ENCODE data around the gene GRSF1. TPM values are rescaled to one million over a fixed set of nuclear protein-coding genes. Genes with fewer than 3 reads are reported as not detected.

The GRSF1 gene
- total RNA-seq, 1 experiment from 2014 or later, result 108 TPM

DNA sequence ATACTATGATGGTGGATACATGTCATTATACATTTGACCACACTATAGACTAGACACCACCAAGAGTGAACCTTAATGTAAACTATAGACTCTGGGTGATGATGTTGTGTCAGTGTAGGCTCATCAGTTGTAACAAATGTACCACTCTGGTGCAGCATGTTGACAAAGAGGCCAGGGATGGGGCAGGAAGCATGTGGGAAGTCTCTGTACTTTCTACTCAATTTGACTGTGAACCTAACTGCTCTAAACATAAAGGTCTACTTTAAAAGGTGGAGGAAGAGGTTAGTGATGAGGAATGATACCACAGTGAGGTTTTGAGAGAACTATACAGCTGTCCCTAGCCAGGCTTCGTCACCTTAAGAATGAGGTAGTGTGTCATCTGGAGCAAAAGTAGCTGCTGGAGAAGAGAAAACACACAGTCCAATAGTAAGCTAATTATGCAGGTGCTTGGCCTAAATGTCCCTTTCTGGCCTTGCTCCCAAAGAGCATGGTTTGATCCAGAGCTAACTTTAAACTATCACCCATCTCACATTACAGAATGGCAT, 38.4 kb downstream of the GRSF1 start:
- Histone ChIP-seq H3K4me2 (ENCODE audit: insufficient read depth, insufficient read length, low read length) (no peak overlapping the region), H3K4me1 (ENCODE audit: insufficient read depth, low read length) (no peaks in the 10 kb centered on the region)
- WGBS (ENCODE audit: extremely low coverage, insufficient read length, low lambda C conversion rate), result no CpG with 5 or more reads among the region's 1 CpG

More for the DNA sequence above, 38.4 kb downstream of the GRSF1 start:
- H3K18ac ChIP-seq (ENCODE audit: insufficient read length, low read depth, low read length), result no peak overlapping the region
- H4K8ac ChIP-seq (replicated peaks; ENCODE audit: insufficient read length, low read depth, low read length), result no peak overlapping the region
- H3K14ac ChIP-seq (ENCODE audit: insufficient read depth, low read length), result no peak overlapping the region
- no peaks in the 10 kb centered on the region for H3K79me1 ChIP-seq (ENCODE audit: insufficient read depth, low read depth, low read length, poor library complexity, severe bottlenecking)
- no peaks in the 10 kb centered on the region for H4K20me1 ChIP-seq (ENCODE audit: control insufficient read depth, insufficient read depth, insufficient read length)
- no peak overlapping the region for H2BK15ac ChIP-seq (ENCODE audit: low read depth, low read length)
- H3K9me3 Mint-ChIP-seq, result no peaks in the 10 kb centered on the region
- H3K56ac ChIP-seq (ENCODE audit: insufficient read length, low read depth, low read length), result no peak overlapping the region
- H3T11ph ChIP-seq (ENCODE audit: low read length), result no peak overlapping the region
- H3K9ac ChIP-seq (ENCODE audit: extremely low read depth, insufficient read length, low read length), result no peak overlapping the region
- TF ChIP-seq, protein P1, sequence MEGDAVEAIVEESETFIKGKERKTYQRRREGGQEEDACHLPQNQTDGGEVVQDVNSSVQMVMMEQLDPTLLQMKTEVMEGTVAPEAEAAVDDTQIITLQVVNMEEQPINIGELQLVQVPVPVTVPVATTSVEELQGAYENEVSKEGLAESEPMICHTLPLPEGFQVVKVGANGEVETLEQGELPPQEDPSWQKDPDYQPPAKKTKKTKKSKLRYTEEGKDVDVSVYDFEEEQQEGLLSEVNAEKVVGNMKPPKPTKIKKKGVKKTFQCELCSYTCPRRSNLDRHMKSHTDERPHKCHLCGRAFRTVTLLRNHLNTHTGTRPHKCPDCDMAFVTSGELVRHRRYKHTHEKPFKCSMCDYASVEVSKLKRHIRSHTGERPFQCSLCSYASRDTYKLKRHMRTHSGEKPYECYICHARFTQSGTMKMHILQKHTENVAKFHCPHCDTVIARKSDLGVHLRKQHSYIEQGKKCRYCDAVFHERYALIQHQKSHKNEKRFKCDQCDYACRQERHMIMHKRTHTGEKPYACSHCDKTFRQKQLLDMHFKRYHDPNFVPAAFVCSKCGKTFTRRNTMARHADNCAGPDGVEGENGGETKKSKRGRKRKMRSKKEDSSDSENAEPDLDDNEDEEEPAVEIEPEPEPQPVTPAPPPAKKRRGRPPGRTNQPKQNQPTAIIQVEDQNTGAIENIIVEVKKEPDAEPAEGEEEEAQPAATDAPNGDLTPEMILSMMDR (conservative IDR thresholded peaks at IDR 0.05), result no peak
- no peak overlapping the region for H3K4ac ChIP-seq (ENCODE audit: low read depth, low read length)
- no peak overlapping the region for H3K4me3 Mint-ChIP-seq
- no peak overlapping the region for H2BK12ac ChIP-seq (ENCODE audit: insufficient read length, low read depth, low read length)
- H4K91ac ChIP-seq (ENCODE audit: insufficient read length, low read depth, low read length), result no peak overlapping the region
- no peaks in the 10 kb centered on the region for H3K27me3 ChIP-seq (ENCODE audit: insufficient read depth, low read length)
- no peak overlapping the region for H2AFZ ChIP-seq (ENCODE audit: low read length)
- H2BK120ac ChIP-seq (ENCODE audit: low read depth, low read length, poor library complexity, severe bottlenecking), result no peak overlapping the region
- no peak overlapping the region for H3K27ac ChIP-seq (ENCODE audit: insufficient read length, low read depth, low read length)
- no peaks in the 10 kb centered on the region for H3K79me2 ChIP-seq (ENCODE audit: insufficient read depth, low read length)
- no peak overlapping the region for H2BK5ac ChIP-seq (ENCODE audit: insufficient read length, low read length)
- H2AK5ac ChIP-seq (ENCODE audit: insufficient read length, low read length), result no peak overlapping the region
- no peak for DNase-seq
- H3K36me3 Mint-ChIP-seq (ENCODE audit: insufficient read depth in 1 of 3, low read depth in 3 of 3), result peaks cover 1 to 14% (median 13%) of the 10 kb centered on the region in 3 experiments; a peak in 6 of 7 replicates
- H3K27ac Mint-ChIP-seq, result no peak overlapping the region; a peak in 1 of 7 replicates
- no peak overlapping the region for H2BK20ac ChIP-seq (ENCODE audit: low read depth, low read length, poor library complexity, severe bottlenecking)
- H3K4me1 Mint-ChIP-seq, result no peaks in the 10 kb centered on the region
- H3K23me2 ChIP-seq (ENCODE audit: insufficient read length, low read depth, low read length, poor library complexity, severe bottlenecking), result no peaks in the 10 kb centered on the region
- no peaks in the 10 kb centered on the region for H3K9me3 ChIP-seq (ENCODE audit: control insufficient read depth, low read depth, low read length)
- no peaks in the 10 kb centered on the region; the same call in 1 of the 2 replicates for H3K27me3 Mint-ChIP-seq (ENCODE audit: low read depth)
- no peak overlapping the region for H3K23ac ChIP-seq (ENCODE audit: insufficient read length, low read depth, low read length)
- H4K5ac ChIP-seq (ENCODE audit: insufficient read length, low read depth, low read length), result no peak overlapping the region
